Measurements from ENCODE around the gene ANKRD24. TPM values are rescaled to one million over a fixed set of nuclear protein-coding genes. Genes with fewer than 3 reads are reported as not detected.

ANKRD24 gene
- total and polyA plus RNA-seq, 2 of the 13 experiments (the other 11 are each of a cell fraction or from before 2014, with no cell fraction given) = 0.13 to 0.24 TPM

GRCh38 chr19:4172861-4173473 is 9.5 kb upstream of the ANKRD24 start (continued):
- TF ChIP-seq AFF4 (CRISPR knock-in tag; IDR thresholded peaks at IDR 0.05) (no peak), E2F5 (CRISPR knock-in tag; conservative IDR thresholded peaks at IDR 0.05) (peak; percentile 64; the same call in 1 of the 2 replicates), ATF6 (CRISPR knock-in tag; conservative IDR thresholded peaks at IDR 0.05) (no peak), TAF1 (CRISPR knock-in tag; IDR thresholded peaks at IDR 0.05) (peak; percentile 22; the same call in 1 of the 2 replicates), TOPORS (CRISPR knock-in tag; IDR thresholded peaks at IDR 0.05) (0 out of 2 replicates have a peak, but pooled peaks have one; percentile 42), NFRKB (IDR thresholded peaks at IDR 0.05) (no peak), ZNF784 (CRISPR knock-in tag; IDR thresholded peaks at IDR 0.05; ENCODE audit: borderline replicate concordance) (no peak; the same call in 1 of the 2 replicates), ZFP82 (CRISPR knock-in tag; IDR thresholded peaks at IDR 0.05; ENCODE audit: borderline replicate concordance) (0 out of 2 replicates have a peak, but pooled peaks have one; percentile 28), SKI (IDR thresholded peaks at IDR 0.05; ENCODE audit: partially characterized antibody) (no peak), JUN (CRISPR knock-in tag; IDR thresholded peaks at IDR 0.05) (no peak), NFYC (CRISPR knock-in tag; IDR thresholded peaks at IDR 0.05) (no peak), ISL2 (CRISPR knock-in tag; IDR thresholded peaks at IDR 0.05) (no peak), ARHGAP35 (CRISPR knock-in tag; IDR thresholded peaks at IDR 0.05; ENCODE audit: borderline replicate concordance) (no peak), ZBTB7B (CRISPR knock-in tag; IDR thresholded peaks at IDR 0.05) (no peak), SCMH1 (CRISPR knock-in tag; IDR thresholded peaks at IDR 0.05; ENCODE audit: borderline replicate concordance) (no peak), NFIB (CRISPR knock-in tag; IDR thresholded peaks at IDR 0.05; ENCODE audit: borderline replicate concordance) (no peak), ZNF317 (CRISPR knock-in tag; IDR thresholded peaks at IDR 0.05) (0 out of 2 replicates have a peak, but pooled peaks have one; percentile 25), IRF2 (CRISPR knock-in tag; IDR thresholded peaks at IDR 0.05) (peak; percentile 48; the same call in 1 of the 2 replicates), ARNT (IDR thresholded peaks at IDR 0.05) (no peak), RFX3 (CRISPR knock-in tag; IDR thresholded peaks at IDR 0.05) (no peak), ZFP1 (CRISPR knock-in tag; IDR thresholded peaks at IDR 0.05) (no peak), ADNP (CRISPR knock-in tag; IDR thresholded peaks at IDR 0.05) (no peak), CENPX (CRISPR knock-in tag; IDR thresholded peaks at IDR 0.05) (no peak), ZNF260 (CRISPR knock-in tag; IDR thresholded peaks at IDR 0.05; ENCODE audit: borderline replicate concordance, low read depth) (no peak), ZBTB20 (CRISPR knock-in tag; IDR thresholded peaks at IDR 0.05; ENCODE audit: borderline replicate concordance, low read depth) (0 out of 2 replicates have a peak, but pooled peaks have one; percentile 57)
